Measurements from ENCODE around the gene SMAD7.

DNA sequence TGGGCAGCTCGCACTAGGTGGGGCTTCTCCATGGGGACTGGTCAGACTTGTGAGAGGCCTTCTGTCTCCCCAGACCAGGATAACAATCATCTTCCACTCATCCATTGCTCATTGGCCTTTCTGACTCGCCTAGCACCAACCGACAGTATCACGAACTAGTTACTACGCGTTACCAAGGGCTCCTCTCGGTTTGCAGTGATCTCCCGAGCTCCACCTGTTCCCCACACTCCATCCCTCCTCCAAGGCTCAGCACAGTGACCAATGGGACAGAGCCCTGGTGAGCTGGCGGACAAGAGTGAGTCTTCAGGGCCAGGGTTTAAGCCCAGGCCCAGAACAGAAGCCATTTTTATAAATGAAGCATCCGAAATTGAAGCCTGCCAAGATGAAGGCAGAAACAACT, 42.8 kb upstream of the SMAD7 start:
- TF ChIP-seq EZH2 (IDR thresholded peaks at IDR 0.05; ENCODE audit: insufficient read depth, poor library complexity, severe bottlenecking), result no peak
- TF ChIP-seq EZH2phosphoT487 (IDR thresholded peaks at IDR 0.05; ENCODE audit: insufficient read depth, low read depth), result no peak

Data from GM23248 (cell line).